HG03097 (cell line): ENCODE data around the gene TUBG1.
"Not testable (repeated sequence)": the region's sequence is repeated elsewhere in the genome, so short reads cannot be mapped to it uniquely, and the experiment has no call there.

Experiments
- ATAC-seq: cut with Tn5 transposase; IDR thresholded peaks from one replicate; pipeline ENCODE4 v1.9.1; 2021; ENCODE audit not compliant: unreplicated experiment, low FRiP score

TUBG1 gene

DNA sequence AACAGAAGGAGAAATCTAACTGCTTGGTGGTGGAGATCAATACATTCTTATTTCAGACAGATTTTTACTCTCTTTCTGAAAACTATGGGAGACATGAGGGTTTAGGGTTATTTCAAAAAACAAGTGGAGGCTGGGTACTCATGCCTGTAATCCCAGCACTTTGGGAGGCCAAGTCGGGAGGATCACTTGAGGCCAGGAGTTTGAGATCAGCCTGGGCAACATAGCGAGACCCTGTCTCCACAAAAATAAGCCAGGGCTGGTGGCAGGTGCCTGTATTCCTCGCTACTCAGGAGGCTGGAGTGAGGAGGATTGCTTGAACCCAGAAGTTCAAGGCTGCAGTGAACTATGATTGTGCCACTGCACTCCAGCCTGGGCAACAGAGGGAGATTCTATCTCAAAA, 12.5 kb downstream of the TUBG1 start:
- not testable (repeated sequence) for ATAC-seq

DNA sequence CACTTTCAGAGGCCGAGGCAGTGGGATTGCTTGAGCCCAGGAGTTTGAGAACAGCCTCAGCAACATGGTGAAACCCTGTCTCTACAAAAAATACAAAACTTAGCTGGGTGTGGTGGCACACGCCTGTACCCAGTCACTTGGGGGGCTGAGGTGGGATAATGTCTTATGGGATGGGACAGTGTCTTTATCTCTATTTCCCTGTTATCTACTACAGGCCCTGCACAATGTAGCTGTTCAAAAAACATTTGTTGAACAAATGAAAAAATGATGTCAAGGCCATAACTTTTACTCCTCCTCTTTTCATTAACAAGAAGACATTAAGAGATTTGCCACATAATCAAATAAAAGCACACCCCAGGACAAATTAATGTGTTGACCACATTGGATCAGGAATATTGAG, 13.8 kb downstream of the TUBG1 start:
- ATAC-seq = no peak

DNA sequence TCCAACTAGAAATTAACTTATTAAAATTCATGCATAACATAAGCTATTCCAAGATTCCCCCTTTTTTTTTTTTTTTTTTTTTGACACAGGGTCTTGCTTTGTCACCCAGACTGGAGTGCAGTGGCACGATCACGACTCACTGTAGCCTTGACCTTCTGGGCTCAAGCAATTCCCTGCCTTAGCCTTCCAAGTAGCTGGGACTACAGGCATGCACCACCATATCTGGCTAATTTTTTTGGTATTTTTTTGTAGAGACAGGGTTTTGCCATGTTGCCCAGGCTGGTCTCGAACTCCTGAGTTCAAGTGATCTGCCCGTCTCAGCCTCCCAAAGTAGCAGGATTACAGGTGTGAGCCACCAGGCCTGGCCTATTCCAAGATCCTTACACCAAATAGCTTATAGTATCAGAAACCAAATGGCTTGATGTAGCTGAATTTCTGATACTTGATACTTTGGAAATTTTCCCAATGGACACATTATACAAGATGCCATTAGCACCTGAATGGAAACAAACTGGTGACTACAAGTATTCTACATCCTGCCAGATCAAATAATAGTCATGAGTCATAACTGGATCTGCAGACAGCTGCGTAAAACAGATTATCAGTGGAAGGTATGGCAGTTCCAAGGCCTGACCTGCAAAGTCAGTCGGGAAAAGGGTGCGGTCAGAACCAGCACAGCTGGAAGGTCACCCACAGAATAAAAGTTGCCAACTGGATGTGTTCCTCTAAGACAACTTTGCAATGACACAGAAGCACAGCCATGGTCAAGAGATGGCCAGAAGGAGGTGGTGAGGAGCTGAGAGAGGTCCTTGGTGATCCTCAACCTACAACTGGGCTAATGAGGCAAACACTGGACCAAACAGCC, 14.5 kb downstream of the TUBG1 start:
- ATAC-seq = no peak

DNA sequence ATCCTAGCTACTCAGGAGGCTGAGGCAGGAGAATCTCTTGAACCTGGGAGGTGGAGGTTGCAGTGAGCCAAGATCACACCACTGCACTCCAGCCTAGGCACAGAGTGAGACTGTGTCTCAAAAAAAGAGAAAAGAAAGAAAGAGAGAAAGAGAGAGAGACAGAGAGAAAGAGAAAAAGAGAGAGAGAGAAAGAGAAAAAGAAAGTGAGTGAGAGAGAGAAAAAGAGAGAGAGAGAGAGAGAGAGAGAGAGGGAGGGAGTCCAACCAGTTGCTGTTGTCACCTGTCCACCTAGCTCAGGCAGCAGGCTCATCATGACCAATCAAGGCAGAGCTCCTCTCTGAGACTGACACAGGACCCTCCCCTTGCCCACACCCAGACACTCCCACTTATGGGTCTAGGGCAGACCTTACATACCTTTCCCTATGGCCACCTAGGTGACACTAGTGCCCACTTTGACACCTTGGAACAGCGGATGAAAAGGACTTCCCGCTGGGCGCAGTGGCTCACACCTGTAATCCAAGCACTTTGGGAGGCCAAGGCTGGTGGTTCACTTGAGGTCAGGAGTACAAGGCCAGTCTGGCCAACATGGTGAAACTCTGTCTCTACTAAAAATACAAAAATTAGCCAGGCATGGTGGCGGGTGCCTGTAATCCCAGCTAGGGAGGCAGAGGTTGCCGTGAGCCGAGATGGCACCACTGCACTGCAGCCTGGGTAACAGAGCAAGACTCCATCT, 17.7 kb downstream of the TUBG1 start:
- not testable (repeated sequence) for ATAC-seq

DNA sequence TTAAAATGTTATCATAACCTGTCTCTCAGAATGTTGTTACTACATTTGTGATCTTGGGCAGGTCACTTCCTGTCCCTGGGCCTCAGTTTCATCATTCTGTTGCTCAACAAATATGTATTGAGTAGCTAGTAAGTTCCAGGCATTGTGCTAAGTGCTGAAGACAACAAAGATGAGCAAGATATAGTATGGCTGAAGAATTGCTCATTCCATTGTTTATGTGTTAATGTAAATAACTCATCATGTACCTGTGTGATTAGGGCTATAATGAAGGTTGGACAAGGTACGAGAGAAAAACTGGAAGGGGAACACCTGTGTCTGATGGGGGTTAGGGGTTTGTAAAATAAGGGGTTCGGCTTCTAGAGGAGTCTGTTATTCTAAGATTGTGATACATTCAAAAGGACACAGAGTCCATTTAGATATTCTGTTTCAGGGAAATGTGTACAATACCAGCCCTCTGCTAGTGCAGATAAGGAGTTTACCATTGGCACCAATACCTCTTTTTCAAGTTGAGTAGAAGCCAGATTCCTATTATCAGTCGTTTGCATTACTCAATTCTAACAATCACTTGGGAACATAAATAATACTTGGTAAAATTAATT, 20.0 kb downstream of the TUBG1 start:
- no peak for ATAC-seq

DNA sequence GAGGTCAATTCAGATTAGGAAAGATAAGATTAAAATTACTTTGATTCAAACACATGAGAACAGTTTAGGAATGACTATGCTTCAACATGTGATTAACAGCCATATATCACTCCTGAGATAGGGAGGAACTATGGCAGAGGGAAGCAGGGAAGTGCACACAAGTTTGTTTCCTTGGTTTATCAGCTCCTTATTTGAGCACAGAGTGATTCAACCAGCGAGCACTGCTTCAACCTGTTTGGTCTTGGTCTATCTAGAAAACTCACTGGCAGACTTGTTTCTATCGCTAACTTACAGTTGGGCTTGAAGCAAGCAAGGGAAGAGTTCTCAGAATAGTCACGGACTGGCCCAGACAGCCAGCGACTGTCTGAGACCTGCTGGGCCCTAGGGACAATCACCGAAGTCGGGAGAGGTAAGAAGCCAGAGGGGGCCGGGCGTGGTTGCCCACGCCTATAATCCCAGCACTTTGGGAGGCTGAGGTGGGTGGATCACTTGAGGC, 23.5 kb downstream of the TUBG1 start:
- ATAC-seq = no peak

DNA sequence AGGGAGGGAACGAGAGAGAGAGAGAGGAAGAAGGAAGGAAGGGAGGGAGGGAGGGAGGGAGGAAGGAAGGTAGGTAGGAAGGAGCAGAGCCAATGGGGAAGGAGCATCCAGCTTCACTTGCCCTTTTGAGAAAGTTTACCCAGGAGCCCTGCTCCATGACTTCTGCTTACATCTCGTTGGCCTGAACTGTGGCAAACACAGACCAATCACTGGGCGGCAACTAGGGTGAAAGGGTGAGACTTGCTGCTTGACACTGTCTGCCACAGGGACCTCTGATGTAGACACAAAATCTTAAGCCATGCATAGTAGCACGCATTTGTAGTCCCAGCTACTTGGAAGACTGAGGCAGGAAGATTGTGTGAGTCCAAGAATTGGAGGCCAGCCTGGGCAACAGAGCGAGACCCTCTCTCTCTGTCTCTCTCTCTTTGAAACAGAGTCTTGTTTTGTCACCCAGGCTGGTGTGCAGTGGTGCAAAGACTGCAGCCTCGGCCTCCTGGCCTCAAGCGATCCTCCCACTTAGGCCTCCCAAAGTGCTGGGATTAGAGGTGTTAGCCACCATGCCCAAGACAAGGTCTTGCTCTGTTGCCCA, 30.1 kb downstream of the TUBG1 start:
- ATAC-seq = no peak

DNA sequence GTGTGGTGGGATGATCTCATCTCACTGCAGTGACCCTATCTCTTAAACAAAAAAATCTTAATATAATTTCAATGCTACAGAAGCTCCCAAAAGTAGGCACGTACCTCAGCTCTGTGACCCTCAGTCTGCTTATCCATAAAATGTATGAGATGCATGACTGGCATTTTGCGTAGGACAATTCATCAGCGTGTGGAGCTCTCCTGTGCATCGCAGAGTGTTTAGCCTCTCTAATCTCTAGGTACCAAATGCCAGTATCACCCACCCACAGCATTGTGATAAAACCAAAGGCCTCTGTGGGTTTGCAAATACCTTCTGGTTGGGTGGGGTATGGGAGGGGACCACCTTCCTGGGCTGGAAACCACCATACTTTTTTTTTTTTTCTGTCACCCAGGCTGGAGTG, 30.6 kb downstream of the TUBG1 start:
- no peak for ATAC-seq

DNA sequence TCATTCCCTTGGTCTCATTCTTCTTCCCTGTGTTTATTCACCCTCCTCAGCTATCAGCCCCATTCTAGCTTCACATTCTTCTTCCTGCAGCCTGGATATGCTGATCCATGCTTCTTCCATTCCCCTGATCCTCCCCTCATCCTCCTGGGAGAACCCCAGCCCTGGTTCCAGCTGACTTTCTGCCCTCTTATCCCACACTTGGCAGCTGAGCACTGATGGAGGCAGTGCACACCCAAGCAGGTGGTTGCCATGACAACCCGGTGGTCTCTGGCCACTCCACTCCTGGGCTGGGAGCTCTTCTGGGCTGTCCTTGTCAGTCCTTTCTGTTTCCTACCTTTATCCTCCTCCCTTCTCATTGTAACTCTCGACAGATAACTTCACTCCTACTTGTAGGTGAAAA, 32.9 kb downstream of the TUBG1 start:
- no peak for ATAC-seq

DNA sequence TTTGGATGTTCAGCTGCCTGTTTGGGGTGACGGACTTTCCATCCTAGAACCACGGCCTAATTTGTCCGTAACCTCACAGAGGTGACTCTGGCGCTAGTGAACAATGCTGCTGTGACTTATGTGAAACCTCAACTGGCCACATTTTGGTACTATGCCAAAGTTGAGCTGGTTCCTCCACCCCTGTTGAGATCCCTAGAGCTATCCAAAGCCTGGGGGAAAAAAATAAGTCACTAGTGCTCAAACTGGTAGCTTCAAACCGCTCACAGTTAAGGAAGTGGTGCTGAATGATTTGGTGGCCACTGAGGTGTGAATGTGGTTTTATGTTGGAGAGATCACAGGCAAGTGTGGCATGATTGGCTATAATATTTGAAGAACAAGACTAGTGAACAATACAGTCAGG, 38.3 kb downstream of the TUBG1 start:
- ATAC-seq = no peak

DNA sequence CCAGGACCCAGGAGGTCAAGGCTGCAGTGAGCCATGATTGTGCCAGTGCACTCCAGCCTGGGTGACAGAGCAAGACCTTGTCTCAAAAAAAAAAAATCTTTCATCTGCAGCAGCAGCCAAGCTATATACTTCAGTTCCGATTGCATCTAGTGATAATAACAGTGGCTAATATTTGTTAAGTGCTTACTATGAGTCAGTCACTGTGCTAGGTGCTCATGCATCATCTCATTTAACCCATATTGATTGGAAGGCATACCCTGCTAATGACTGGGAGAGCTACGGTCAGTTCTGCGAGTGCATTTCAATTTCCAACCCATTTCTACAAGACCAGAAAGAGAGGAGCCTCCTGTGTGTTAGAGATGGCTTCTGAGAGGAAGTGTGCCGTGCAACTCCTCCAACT, 41.9 kb downstream of the TUBG1 start:
- no peak for ATAC-seq

DNA sequence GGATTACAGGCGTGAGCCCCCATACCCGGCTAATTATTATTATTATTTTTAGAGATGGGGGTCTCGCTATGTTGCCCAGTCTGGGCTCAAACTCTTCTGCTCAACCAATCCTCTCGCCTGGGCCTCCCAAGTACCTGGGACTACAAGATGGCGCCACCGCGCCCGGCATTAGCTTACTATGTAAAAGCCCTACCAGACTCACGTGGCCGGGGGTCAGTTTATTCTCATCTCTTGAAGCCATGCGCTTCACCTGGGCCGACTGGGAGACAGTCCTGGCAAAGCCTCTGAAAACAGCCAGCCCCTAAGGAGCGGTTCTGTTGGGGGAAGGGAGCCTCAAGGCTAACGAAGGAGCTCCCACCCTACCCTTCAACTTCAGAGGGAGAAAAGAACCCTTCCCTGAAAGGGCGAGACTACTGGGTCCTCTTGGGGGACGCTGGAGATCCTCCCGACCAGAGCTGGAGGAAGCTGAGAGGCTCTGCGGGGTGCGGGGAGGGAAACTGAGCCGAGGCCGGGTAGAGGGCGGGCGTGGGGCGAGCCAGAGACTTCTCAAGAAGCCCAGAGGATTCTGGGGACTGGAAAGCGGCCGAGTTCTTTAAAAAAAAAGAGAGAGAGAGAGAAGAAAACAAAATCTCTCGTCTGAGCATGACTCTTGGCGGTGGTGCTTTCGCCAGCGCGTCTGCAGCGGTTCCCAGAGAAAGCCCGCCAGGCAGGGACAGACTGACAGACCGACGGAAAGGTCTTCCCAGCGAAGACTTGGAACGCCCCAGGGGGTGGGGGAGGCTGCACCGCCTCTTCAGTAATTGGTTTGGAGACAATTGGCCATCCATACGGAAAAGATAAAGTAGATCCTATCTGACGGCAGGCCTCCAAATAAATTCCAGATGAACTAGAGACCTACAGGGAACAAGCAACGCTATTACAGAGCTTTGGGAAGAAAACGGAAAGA, 44.0 kb downstream of the TUBG1 start:
- ATAC-seq = no peak

DNA sequence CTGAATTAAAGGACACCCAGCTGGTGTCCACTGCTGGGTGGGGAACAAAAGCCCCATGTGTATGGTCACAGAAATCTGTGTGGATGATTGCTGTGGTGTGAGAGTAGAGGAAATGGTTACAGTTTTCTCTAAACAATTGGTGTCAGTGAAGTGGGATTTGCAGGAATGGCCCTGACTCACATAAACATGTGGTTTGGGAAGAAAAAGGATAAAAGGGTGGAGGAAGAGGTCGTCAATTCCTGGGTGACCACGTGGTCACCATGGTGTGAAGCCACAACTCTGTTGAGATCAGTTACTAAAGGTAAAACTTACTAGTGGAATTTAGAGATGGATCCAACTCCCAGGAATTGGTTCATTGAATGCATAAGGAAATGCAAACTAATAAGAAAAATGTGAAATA, 46.0 kb downstream of the TUBG1 start:
- no peak for ATAC-seq

DNA sequence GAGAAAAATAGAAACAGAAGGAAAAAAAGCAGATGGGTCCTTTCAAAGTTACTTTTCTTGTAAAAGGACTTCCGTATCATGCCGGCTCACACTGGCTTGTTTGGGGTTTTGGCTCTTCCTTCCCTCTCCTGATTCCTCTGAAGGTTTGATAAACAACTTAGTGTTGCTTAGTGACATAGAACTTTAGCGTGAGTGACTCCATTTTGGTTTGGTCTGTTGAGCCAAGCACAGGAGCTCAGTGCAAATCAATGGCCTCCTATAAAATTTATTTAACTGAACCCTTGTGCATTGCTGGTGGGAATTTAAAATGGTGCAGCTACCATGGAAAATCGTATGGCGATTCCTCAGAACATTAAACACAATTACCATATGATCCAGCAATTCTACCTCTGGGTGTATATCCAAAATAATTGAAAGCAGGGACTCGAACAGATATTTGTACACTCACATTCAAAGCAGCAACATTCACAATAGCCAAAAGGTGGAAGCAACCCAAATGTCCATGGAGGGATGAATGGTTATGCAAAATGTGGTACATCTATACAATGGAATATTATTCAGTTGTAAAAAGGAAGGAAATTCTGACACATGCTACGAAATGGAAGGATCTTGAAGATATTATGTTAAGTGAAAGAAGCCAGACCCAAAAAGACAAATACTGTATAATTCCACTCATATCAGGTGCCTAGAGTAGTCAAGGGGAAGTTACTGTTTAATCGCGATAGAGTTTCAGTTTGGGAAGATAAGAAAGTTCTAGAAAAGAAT, 48.5 kb downstream of the TUBG1 start:
- no peak for ATAC-seq

DNA sequence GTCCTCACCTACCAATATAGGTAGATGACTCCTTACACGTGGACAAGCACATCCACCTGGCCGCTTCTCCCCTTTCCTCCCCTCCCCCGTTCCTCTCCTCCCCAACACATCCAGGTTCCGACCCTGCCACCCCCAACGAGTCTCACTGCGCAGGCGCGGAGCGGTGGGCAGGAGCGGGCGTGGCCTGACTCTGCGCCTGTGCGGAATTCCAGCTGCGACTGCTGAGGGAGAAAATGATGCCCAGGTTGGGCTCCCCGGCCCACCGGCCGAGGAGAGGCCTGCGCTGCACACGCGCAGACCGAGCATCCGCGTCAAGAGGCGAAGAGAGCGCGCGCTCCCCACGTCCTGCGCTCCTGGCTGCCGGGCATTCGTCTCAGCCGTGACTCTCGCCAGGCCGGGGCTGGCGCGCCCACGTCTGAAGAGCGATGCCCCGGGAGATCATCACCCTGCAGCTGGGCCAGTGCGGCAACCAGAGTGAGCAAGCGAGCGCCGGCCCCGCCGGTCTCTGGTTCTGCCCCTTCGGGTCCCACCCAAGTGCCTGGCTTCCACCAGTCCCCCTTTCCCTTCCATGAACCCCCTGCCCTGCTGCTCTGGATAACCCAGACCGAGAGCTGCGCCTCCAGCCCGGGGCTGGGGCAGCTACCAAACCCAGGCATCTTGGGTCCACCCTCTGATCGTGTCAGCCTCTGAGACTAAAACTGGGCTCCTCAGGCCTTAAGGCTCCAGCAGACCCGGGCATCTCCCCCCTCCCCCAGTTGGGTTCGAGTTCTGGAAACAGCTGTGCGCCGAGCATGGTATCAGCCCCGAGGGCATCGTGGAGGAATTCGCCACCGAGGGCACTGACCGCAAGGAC, 49.8 kb downstream of the TUBG1 start, which contains the start of gene TUBG2:
TSS of gene TUBG2 (plus strand) at position 206 of the 853 bp plus-strand sequence. CDS start at position 426, 220 bp downstream.
- no peak for ATAC-seq

DNA sequence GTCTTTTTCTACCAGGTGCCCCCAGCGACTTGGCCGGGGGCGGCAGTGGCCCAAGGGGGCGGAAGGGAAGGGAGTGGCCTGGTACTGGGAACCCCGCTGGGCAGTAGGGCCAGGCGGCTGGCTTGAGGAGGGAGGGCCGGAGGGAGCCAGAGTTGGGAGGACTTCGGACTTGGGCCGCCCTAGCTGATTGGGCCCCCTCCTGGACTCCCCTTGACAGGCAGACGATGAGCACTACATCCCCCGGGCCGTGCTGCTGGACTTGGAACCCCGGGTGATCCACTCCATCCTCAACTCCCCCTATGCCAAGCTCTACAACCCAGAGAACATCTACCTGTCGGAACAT, 50.4 kb downstream of the TUBG1 start:
- ATAC-seq = not testable (repeated sequence)

DNA sequence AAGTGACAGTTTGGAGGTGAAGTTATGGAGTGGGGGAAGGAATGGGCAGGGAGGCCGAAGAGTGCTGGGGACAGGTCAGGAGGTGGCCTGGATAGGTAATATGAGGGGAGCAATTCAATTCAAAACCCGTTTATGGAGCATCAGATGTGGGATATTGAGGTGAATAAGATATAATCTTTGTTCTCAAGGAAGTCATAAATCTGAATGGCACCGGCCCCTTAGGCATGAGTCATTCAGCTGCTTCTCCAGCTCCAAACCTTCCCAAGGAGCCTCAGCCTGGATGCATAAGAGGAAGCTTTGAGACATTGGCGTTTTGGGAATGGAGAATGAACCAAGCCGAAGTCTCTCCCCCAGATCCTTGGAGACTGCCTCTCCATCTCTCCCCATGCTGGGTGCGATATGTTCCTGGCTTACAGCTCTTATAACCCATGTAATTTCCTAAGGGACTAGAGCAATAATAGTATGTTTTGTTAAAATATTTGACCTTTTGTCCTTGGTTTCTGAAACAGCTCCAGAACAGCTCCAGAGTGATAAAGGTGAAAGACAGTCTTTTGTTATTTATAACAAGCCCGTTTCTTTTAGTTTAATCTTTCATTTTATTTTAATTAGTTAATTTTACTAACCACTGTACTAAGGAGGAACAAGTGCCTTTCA, 51.3 kb downstream of the TUBG1 start:
- no peak for ATAC-seq
